Stomach (tissue), 9 donors: ENCODE measurements around the gene SNX13. TPM values are rescaled to one million over a fixed set of nuclear protein-coding genes. Genes with fewer than 3 reads are reported as not detected.

ENCODE experiments used
- DNase-seq, 2 donors: peaks; one replicate each; pipeline versions ENCODE4 v3.0.0 to v3.0.0-alpha.2; 2013 to 2019
- H3K27ac ChIP-seq, 5 donors: fragments of 200-600 bp in 4 of 5; sonication (generic) in 4 of 5; one replicate each; pipeline ENCODE4 v1.5.1; 2013 to 2019; ENCODE audit warnings: mild to moderate bottlenecking in 1 of 5, moderate library complexity in 1 of 5
- H3K27me3 ChIP-seq, 3 donors: fragments of 200-600 bp; sonication (generic); one replicate each; pipeline ENCODE4 v1.5.1; 2017 to 2019; ENCODE audit warnings: mixed run types in 1 of 3
- H3K36me3 ChIP-seq, 4 donors: fragments of 200-600 bp; sonication (generic); 1 replicate in 3 of 4; 2 replicates in 1 of 4; pipeline ENCODE4 v1.5.1; 2016 to 2019
- H3K4me1 ChIP-seq, 4 donors: fragments of 200-600 bp; sonication (generic); one replicate each; pipeline ENCODE4 v1.5.1; 2016 to 2019
- H3K4me3 ChIP-seq, 4 donors: fragments of 200-600 bp; sonication (generic) in 3 of 4; one replicate each; pipeline ENCODE4 v1.5.1; 2016 to 2019; ENCODE audit warnings: mild to moderate bottlenecking in 1 of 4
- H3K9me3 ChIP-seq, 4 donors: fragments of 200-600 bp; sonication (generic); one replicate each; pipeline ENCODE4 v1.5.1; 2016 to 2019
- EP300 ChIP-seq: sonication (generic); formaldehyde crosslinking; IDR thresholded peaks from one replicate; pipeline ENCODE4 v1.6.1; 2017; ENCODE audit warnings: antibody characterized with exemption
- POLR2A ChIP-seq, 4 donors: fragments of 450-650 bp; IDR thresholded peaks; one replicate each; pipeline ENCODE4 v1.6.1; 2016; ENCODE audit warnings: antibody characterized with exemption in 4 of 4, control low read depth in 2 of 4, mild to moderate bottlenecking in 1 of 4, moderate library complexity in 1 of 4
- POLR2AphosphoS5 ChIP-seq, 3 donors: sonication (generic); formaldehyde crosslinking; IDR thresholded peaks; one replicate each; pipeline ENCODE4 v1.6.1; 2016; ENCODE audit warnings: antibody characterized with exemption in 3 of 3
- WGBS, 5 donors: extraction: QIAGEN DNeasy Blood & Tissue Kit in 3 of 5; methylation state at CpG; one replicate each; pipeline versions ENCODE4 v1.1.5 to v1.1.7; 2013 to 2018; 5-methylcytosine and 5-hydroxymethylcytosine counted together
- intact Hi-C: fragments of 100-400 bp; cut with DNase I; formaldehyde crosslinking; loops from one replicate; pipeline ENCODE4 v1.15.1; 2023; ENCODE audit warnings: low total_unique reads
- polyA plus RNA-seq, 3 donors: library from polyadenylated mRNA; stranded (reverse); fragments of 200-250 nt; gene quantifications; one replicate each; pipeline ENCODE4 v1.2.3, GENCODE V29; 2013
- total RNA-seq, 5 donors: library from RNA; depleted of rRNA; stranded (reverse); fragments of >200 nt; gene quantifications; one replicate each; pipeline versions ENCODE4 v1.1.0 to v1.2.3, GENCODE V29; 2014 to 2016
- TF ChIP-seq, protein P1 (sequence below), 7 experiments: fragments of 450-650 bp in 4 of 7; fragments of 200-600 bp in 3 of 7; sonication (generic) in 3 of 7; IDR thresholded peaks; one replicate each; pipeline ENCODE4 v1.5.1; 2016 to 2019; ENCODE audit warnings: antibody characterized with exemption in 7 of 7, control low read depth in 2 of 7, mild to moderate bottlenecking in 1 of 7
- donor health status: healthy with polysubstance abuse.
- donor health status: Bipolar disorder and iron deficiency.
- donor health status: healthy.

Gene SNX13
- total and polyA plus RNA-seq, 8 donors = 6.0 to 115 (median 34.6) TPM

- no peaks in the 10 kb centered on the region for H3K27me3 ChIP-seq
- H3K27ac ChIP-seq = no peak overlapping the region
- no peaks in the 10 kb centered on the region for H3K9me3 ChIP-seq
- TF ChIP-seq POLR2AphosphoS5 (IDR thresholded peaks at IDR 0.05) (no peak), POLR2A (IDR thresholded peaks at IDR 0.05) (no peak), EP300 (no peak)
- TF ChIP-seq, protein P1, sequence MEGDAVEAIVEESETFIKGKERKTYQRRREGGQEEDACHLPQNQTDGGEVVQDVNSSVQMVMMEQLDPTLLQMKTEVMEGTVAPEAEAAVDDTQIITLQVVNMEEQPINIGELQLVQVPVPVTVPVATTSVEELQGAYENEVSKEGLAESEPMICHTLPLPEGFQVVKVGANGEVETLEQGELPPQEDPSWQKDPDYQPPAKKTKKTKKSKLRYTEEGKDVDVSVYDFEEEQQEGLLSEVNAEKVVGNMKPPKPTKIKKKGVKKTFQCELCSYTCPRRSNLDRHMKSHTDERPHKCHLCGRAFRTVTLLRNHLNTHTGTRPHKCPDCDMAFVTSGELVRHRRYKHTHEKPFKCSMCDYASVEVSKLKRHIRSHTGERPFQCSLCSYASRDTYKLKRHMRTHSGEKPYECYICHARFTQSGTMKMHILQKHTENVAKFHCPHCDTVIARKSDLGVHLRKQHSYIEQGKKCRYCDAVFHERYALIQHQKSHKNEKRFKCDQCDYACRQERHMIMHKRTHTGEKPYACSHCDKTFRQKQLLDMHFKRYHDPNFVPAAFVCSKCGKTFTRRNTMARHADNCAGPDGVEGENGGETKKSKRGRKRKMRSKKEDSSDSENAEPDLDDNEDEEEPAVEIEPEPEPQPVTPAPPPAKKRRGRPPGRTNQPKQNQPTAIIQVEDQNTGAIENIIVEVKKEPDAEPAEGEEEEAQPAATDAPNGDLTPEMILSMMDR (IDR thresholded peaks at IDR 0.05) = no peak
- no peaks in the 10 kb centered on the region for H3K36me3 ChIP-seq
- no peak for DNase-seq
- no peak overlapping the region for H3K4me3 ChIP-seq
- 82 to 90% (median 86%) methylated on average over 5 of the region's 5 CpGs for WGBS, 5 donors
- H3K4me1 ChIP-seq = peaks cover 10 to 57% (median 31%) of the 10 kb centered on the region in 4 donors
- intact Hi-C loops = no loop called here
Observed at GRCh38 chr7:17929647-17930395, 10.5 kb downstream of the SNX13 start.

- no peak overlapping the region for H3K4me3 ChIP-seq
- no peaks in the 10 kb centered on the region for H3K9me3 ChIP-seq
- no peak overlapping the region for H3K27ac ChIP-seq
- no peak for DNase-seq
- no peaks in the 10 kb centered on the region for H3K36me3 ChIP-seq
- 14 to 81% (median 77%) methylated on average over 1 of the region's 1 CpG for WGBS, 5 donors
- H3K4me1 ChIP-seq = peaks cover 5 to 56% (median 25%) of the 10 kb centered on the region in 4 donors
- intact Hi-C loops = no loop called here
- TF ChIP-seq POLR2AphosphoS5 (IDR thresholded peaks at IDR 0.05) (no peak), EP300 (no peak), POLR2A (IDR thresholded peaks at IDR 0.05) (no peak)
- TF ChIP-seq, protein P1 (IDR thresholded peaks at IDR 0.05) = no peak
- no peaks in the 10 kb centered on the region for H3K27me3 ChIP-seq
Observed at GRCh38 chr7:17928055-17928454, 12.2 kb downstream of the SNX13 start.

DNA sequence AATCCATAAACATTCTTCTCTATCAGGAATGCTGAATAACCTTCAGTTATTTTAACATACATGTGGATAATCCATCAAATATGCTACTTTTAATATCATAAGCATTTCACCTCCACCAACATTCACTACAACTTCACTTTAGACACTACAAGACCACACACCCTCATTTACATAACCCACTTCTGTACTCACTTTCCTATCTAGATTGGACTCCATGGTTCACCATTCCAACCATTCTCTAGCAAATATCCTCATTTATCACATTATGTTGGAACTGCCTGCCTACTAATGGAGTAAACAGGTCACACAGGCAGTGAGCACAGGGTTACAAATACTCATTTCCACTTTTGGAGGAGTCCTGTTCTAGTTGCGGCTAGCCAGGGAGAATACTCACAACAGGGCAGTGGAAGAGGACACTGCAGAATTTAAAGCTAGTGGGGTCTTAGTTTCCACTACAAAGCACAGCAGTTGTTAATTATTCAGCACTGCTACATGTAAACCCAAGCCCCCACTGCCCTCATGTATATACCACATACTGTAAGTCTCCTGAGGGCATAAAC lies 18.4 kb downstream of the SNX13 start:
- H3K27ac ChIP-seq = no peak overlapping the region
- TF ChIP-seq POLR2AphosphoS5 (IDR thresholded peaks at IDR 0.05) = no peak
- TF ChIP-seq EP300 = no peak
- TF ChIP-seq POLR2A (IDR thresholded peaks at IDR 0.05) = no peak
- TF ChIP-seq, protein P1 (IDR thresholded peaks at IDR 0.05) = no peak
- WGBS, 5 donors = 92 to 100% (median 96%) methylated on average over 1 of the region's 1 CpG
- no peak for DNase-seq
- H3K4me3 ChIP-seq = no peak overlapping the region
- no peaks in the 10 kb centered on the region for H3K27me3 ChIP-seq
- peaks cover 4 to 38% (median 18%) of the 10 kb centered on the region in 4 donors for H3K4me1 ChIP-seq
- intact Hi-C loops = no loop called here
- H3K9me3 ChIP-seq = peaks cover 0 to 11% (median 1%) of the 10 kb centered on the region in 4 donors
- no peaks in the 10 kb centered on the region for H3K36me3 ChIP-seq

DNA sequence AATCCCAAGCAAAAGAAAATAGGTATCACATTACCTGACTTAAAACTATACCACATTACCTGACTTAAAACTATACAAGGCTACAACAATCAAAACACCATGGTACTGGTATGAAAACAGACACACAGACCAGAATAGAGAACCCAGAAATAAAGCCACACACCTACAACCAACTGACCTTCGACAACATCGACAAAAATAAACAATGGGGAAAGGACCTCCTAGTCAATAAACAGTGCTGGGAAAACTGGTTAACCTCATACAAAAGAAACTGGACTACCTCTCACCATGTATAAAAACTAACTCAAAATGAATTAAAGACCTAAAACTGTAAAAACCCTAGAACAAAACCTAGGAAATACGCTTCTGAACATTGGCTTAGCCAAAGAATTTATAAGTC lies 22.5 kb downstream of the SNX13 start:
- no peak for DNase-seq
- Histone ChIP-seq H3K4me1 (peaks cover 4 to 38% (median 22%) of the 10 kb centered on the region in 4 donors), H3K36me3 (no peaks in the 10 kb centered on the region), H3K27ac (no peak overlapping the region), H3K4me3 (no peak overlapping the region), H3K9me3 (peaks cover 0 to 16% (median 3%) of the 10 kb centered on the region in 4 donors), H3K27me3 (no peaks in the 10 kb centered on the region)
- TF ChIP-seq, protein P1 (IDR thresholded peaks at IDR 0.05) = no peak
- TF ChIP-seq POLR2AphosphoS5 (IDR thresholded peaks at IDR 0.05) = no peak
- WGBS, 5 donors = 87 to 97% (median 96%) methylated on average over 3 of the region's 3 CpGs
- intact Hi-C loops = no loop called here
